Tibial nerve (tissue), 4 donors: ENCODE data around the gene PLXDC2.

Experiments used
- CTCF ChIP-seq, 5 experiments: fragments of 200-600 bp in 3 of 5; fragments of 450-650 bp in 2 of 5; sonication (generic) in 3 of 5; IDR thresholded peaks; one replicate each; pipeline ENCODE4 v1.5.1; 2016 to 2019; ENCODE audit warnings: antibody characterized with exemption in 5 of 5, mild to moderate bottlenecking in 3 of 5, moderate library complexity in 2 of 5
- EP300 ChIP-seq, 2 donors: sonication (generic); formaldehyde crosslinking; IDR thresholded peaks; one replicate each; pipeline ENCODE4 v1.6.1; 2017; ENCODE audit warnings: antibody characterized with exemption in 2 of 2, mild to moderate bottlenecking in 1 of 2
- POLR2A ChIP-seq, 2 donors: fragments of 450-650 bp; IDR thresholded peaks; one replicate each; pipeline ENCODE4 v1.6.1; 2017; ENCODE audit warnings: antibody characterized with exemption in 2 of 2, mild to moderate bottlenecking in 2 of 2, moderate library complexity in 2 of 2

DNA sequence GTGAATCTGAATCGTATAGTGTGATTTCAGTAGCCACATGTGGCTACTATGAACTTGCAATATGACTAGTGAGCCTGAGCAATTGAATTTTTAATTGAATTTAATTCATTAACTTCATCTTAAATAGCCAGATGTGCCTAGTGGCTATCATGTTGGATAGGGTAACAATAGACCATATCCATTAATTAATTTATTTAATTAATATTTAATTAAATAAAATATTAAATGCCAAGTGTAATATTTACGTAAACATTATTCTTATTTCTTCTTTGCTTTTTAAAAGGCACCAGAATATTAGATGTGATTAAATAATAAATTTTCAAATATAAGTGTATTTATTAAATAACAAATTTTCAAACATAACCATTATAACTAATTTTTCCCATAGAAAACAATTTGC, 354.4 kb downstream of the PLXDC2 start:
- TF ChIP-seq POLR2A (IDR thresholded peaks at IDR 0.05) (no peak), CTCF (IDR thresholded peaks at IDR 0.05) (no peak), EP300 (IDR thresholded peaks at IDR 0.05) (no peak)
